UCSD-AML1 (cell line): ENCODE measurements around the gene PCDH10.
A peak's percentile ranks its signal among the peaks of the same experiment; 100 is the strongest.

ENCODE experiments used
- DNase-seq: peaks from one replicate; lab custom pipeline; 2025; ENCODE audit not compliant: unreplicated experiment; lab: John Stamatoyannopoulos, UW

The PCDH10 gene

GRCh38 chr4:133150486-133151340, 1.6 kb downstream of the PCDH10 start:
- DNase-seq: peak; percentile 6

GRCh38 chr4:133151341-133151690, 2.2 kb downstream of the PCDH10 start:
- no peak for DNase-seq

GRCh38 chr4:133151691-133152329, 2.7 kb downstream of the PCDH10 start:
- no peak for DNase-seq

- no peak for DNase-seq
Observed at GRCh38 chr4:133152330-133152821, 3.3 kb downstream of the PCDH10 start.

- no peak for DNase-seq
Observed at GRCh38 chr4:133152831-133153481, 3.9 kb downstream of the PCDH10 start.

GRCh38 chr4:133154725-133155124, 5.6 kb downstream of the PCDH10 start:
- peak; percentile 4 for DNase-seq

- DNase-seq: peak; percentile 4
Observed at GRCh38 chr4:133156096-133156495, 7.0 kb downstream of the PCDH10 start.

- no peak for DNase-seq
Observed at GRCh38 chr4:133156556-133156955, 7.5 kb downstream of the PCDH10 start.

GRCh38 chr4:133157460-133158160, 8.5 kb downstream of the PCDH10 start:
- peak; percentile 5 for DNase-seq

GRCh38 chr4:133160853-133161252, 11.8 kb downstream of the PCDH10 start:
- no peak for DNase-seq

- DNase-seq: no peak
Observed at GRCh38 chr4:133161570-133162295, 12.6 kb downstream of the PCDH10 start.

- peak; percentile 8 for DNase-seq
Observed at GRCh38 chr4:133162941-133163340, 13.8 kb downstream of the PCDH10 start.

- DNase-seq: no peak
Observed at GRCh38 chr4:133178956-133179355, 29.9 kb downstream of the PCDH10 start.

- no peak for DNase-seq
Observed at GRCh38 chr4:133186210-133186609, 37.1 kb downstream of the PCDH10 start.

GRCh38 chr4:133186845-133187244, 37.8 kb downstream of the PCDH10 start:
- DNase-seq: no peak

- no peak for DNase-seq
Observed at GRCh38 chr4:133188433-133189146, 39.5 kb downstream of the PCDH10 start.

GRCh38 chr4:133189147-133189517, 40.0 kb downstream of the PCDH10 start:
- no peak for DNase-seq

- no peak for DNase-seq
Observed at GRCh38 chr4:133190098-133190497, 41.0 kb downstream of the PCDH10 start.

GRCh38 chr4:133208694-133209285, 59.7 kb downstream of the PCDH10 start:
- DNase-seq: no peak

- DNase-seq: no peak
Observed at GRCh38 chr4:133233922-133234321, 84.8 kb downstream of the PCDH10 start.
